Measurements from ENCODE around the gene VEZF1.

DNA sequence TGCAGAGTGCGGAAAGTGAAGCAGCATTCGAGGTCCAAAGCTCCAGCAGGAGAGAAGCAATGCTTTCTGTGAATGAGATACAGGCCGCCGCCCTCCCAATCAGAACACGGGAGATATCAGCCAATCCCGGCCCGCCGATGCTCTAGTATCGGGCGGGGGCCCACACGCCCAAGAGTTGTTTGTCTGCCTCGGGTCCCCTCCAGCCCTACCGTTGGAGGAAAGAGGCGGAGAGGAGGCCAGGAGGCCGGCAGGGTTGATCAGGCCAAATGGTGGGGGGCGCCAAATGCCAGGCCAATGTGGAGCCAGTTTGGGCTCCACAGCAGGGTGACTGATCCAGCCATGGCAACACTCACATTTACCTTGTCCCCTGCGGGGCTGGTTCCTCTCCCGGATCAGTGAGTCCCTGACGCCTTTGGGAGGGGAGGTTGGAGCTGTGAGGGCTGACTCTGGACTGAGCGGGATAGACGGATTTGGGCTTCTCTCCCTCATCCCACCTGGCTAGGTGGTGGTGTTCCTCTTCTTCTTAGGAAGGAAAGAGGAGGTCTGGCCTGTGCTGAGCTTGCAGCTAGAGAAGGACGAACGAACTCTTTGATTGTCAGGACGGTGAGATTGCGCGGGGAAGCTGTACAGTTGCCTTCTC lies 22.4 kb downstream of the VEZF1 start:
- TF ChIP-seq, protein P1, sequence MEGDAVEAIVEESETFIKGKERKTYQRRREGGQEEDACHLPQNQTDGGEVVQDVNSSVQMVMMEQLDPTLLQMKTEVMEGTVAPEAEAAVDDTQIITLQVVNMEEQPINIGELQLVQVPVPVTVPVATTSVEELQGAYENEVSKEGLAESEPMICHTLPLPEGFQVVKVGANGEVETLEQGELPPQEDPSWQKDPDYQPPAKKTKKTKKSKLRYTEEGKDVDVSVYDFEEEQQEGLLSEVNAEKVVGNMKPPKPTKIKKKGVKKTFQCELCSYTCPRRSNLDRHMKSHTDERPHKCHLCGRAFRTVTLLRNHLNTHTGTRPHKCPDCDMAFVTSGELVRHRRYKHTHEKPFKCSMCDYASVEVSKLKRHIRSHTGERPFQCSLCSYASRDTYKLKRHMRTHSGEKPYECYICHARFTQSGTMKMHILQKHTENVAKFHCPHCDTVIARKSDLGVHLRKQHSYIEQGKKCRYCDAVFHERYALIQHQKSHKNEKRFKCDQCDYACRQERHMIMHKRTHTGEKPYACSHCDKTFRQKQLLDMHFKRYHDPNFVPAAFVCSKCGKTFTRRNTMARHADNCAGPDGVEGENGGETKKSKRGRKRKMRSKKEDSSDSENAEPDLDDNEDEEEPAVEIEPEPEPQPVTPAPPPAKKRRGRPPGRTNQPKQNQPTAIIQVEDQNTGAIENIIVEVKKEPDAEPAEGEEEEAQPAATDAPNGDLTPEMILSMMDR (conservative IDR thresholded peaks at IDR 0.05; ENCODE audit: low read depth, low read length), result no peak
- TF ChIP-seq RAD21 (IDR thresholded peaks at IDR 0.05; ENCODE audit: low read length) (no peak), POLR2A (IDR thresholded peaks at IDR 0.05; ENCODE audit: low read depth, low read length) (no peak), MAFK (IDR thresholded peaks at IDR 0.05; ENCODE audit: low read depth, low read length) (no peak), FOS (IDR thresholded peaks at IDR 0.05; ENCODE audit: low read depth, low read length) (no peak), RFX5 (IDR thresholded peaks at IDR 0.05; ENCODE audit: low read depth, low read length) (no peak), SMC3 (IDR thresholded peaks at IDR 0.05; ENCODE audit: low read depth, low read length) (no peak)
- TF ChIP-seq, protein P2, sequence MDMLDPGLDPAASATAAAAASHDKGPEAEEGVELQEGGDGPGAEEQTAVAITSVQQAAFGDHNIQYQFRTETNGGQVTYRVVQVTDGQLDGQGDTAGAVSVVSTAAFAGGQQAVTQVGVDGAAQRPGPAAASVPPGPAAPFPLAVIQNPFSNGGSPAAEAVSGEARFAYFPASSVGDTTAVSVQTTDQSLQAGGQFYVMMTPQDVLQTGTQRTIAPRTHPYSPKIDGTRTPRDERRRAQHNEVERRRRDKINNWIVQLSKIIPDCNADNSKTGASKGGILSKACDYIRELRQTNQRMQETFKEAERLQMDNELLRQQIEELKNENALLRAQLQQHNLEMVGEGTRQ (IDR thresholded peaks at IDR 0.05; ENCODE audit: low read depth, low read length), result no peak
